Panc1 (cell line): ENCODE data around the gene MAD1L1.

Source experiments
- POLR2AphosphoS5 ChIP-seq: IDR thresholded peaks from 2 replicates; pipeline ENCODE4 v1.6.1; 2012; ENCODE audit warnings: mild to moderate bottlenecking, low read depth, low read length, moderate library complexity
- SIN3A ChIP-seq: IDR thresholded peaks from 2 replicates; pipeline ENCODE4 v1.6.1; 2012; ENCODE audit warnings: low read depth, mild to moderate bottlenecking, low read length, moderate library complexity, borderline replicate concordance; ENCODE audit not compliant: insufficient read depth
- TCF7L2 ChIP-seq: IDR thresholded peaks from 2 replicates; pipeline ENCODE4 v1.6.1; 2011; ENCODE audit warnings: mild to moderate bottlenecking, low read depth, low read length, inconsistent platforms
- TF ChIP-seq, protein P1 (sequence below): fragments of 450-650 bp; IDR thresholded peaks from 2 replicates; pipeline ENCODE4 v1.5.1; 2017; ENCODE audit warnings: mild to moderate bottlenecking
- TF ChIP-seq, protein P2 (sequence below), 2 experiments: IDR thresholded peaks; 2 replicates each; pipeline ENCODE4 v1.6.1; 2011 to 2012; ENCODE audit warnings: low read depth in 2 of 2, control low read depth in 1 of 2, low read length in 1 of 2, mild to moderate bottlenecking in 1 of 2, moderate library complexity in 1 of 2; ENCODE audit not compliant: insufficient read depth in 1 of 2

DNA sequence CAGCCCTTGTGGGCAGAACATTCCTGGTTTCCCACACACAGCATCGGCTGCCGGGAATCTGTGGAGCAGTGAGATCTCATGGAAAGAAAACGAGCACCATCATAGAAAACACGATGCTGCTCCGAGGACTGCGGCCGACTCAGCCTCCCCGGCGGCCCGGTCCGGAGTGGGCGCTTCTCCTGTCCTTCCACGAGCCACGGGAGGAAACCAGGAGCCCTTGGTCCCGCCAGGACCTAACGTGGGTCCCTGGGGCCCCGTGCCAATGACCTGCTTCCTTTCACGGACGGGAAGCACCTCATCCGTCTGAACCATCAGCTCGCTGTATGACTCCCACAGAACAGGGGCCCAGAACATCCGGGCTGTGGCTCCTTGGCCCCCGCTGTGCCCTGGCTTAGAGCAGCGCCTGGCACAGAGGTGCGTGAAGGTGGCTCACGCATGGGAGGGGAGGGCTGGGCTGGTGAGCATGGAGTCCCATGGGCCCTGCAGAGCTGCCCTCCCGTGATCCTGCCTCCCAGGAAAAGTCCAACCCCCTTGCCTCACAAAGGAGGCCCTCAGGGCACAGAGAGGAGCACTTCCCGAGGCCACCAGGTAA, 280.5 kb downstream of the MAD1L1 start:
- TF ChIP-seq, protein P1, sequence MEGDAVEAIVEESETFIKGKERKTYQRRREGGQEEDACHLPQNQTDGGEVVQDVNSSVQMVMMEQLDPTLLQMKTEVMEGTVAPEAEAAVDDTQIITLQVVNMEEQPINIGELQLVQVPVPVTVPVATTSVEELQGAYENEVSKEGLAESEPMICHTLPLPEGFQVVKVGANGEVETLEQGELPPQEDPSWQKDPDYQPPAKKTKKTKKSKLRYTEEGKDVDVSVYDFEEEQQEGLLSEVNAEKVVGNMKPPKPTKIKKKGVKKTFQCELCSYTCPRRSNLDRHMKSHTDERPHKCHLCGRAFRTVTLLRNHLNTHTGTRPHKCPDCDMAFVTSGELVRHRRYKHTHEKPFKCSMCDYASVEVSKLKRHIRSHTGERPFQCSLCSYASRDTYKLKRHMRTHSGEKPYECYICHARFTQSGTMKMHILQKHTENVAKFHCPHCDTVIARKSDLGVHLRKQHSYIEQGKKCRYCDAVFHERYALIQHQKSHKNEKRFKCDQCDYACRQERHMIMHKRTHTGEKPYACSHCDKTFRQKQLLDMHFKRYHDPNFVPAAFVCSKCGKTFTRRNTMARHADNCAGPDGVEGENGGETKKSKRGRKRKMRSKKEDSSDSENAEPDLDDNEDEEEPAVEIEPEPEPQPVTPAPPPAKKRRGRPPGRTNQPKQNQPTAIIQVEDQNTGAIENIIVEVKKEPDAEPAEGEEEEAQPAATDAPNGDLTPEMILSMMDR = no peak
- TF ChIP-seq TCF7L2 = no peak
- TF ChIP-seq POLR2AphosphoS5 = no peak
- no peak for TF ChIP-seq SIN3A
- TF ChIP-seq, protein P2, sequence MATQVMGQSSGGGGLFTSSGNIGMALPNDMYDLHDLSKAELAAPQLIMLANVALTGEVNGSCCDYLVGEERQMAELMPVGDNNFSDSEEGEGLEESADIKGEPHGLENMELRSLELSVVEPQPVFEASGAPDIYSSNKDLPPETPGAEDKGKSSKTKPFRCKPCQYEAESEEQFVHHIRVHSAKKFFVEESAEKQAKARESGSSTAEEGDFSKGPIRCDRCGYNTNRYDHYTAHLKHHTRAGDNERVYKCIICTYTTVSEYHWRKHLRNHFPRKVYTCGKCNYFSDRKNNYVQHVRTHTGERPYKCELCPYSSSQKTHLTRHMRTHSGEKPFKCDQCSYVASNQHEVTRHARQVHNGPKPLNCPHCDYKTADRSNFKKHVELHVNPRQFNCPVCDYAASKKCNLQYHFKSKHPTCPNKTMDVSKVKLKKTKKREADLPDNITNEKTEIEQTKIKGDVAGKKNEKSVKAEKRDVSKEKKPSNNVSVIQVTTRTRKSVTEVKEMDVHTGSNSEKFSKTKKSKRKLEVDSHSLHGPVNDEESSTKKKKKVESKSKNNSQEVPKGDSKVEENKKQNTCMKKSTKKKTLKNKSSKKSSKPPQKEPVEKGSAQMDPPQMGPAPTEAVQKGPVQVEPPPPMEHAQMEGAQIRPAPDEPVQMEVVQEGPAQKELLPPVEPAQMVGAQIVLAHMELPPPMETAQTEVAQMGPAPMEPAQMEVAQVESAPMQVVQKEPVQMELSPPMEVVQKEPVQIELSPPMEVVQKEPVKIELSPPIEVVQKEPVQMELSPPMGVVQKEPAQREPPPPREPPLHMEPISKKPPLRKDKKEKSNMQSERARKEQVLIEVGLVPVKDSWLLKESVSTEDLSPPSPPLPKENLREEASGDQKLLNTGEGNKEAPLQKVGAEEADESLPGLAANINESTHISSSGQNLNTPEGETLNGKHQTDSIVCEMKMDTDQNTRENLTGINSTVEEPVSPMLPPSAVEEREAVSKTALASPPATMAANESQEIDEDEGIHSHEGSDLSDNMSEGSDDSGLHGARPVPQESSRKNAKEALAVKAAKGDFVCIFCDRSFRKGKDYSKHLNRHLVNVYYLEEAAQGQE (IDR thresholded peaks at IDR 0.05; ENCODE audit: insufficient read depth in 1 of 2, low read depth in 2 of 2, low read length in 1 of 2) = no peak
